Neuron (in vitro differentiated cells): ENCODE data around the gene TMEM238L.
A peak's percentile ranks its signal among the peaks of the same experiment; 100 is the strongest.

Experiments
- H2AFZ ChIP-seq: one replicate; pipeline ENCODE4 v1.6.1; 2013; ENCODE audit warnings: low read depth, mild to moderate bottlenecking, inconsistent platforms, low read length, moderate library complexity
- H3K27me3 ChIP-seq: one replicate; pipeline ENCODE4 v1.6.1; 2013; ENCODE audit warnings: low read length; ENCODE audit not compliant: insufficient read depth
- H3K36me3 ChIP-seq: one replicate; pipeline ENCODE4 v1.6.1; 2013; ENCODE audit warnings: low read length; ENCODE audit not compliant: insufficient read depth
- H3K4me1 ChIP-seq: one replicate; pipeline ENCODE4 v1.6.1; 2013; ENCODE audit warnings: low read length; ENCODE audit not compliant: insufficient read depth
- H3K4me3 ChIP-seq: 2 replicates; pipeline ENCODE4 v1.5.1; 2013; ENCODE audit warnings: mild to moderate bottlenecking, low read length, moderate library complexity
- H3K9me3 ChIP-seq: one replicate; pipeline ENCODE4 v1.6.1; 2013; ENCODE audit warnings: low read length

Gene TMEM238L

DNA sequence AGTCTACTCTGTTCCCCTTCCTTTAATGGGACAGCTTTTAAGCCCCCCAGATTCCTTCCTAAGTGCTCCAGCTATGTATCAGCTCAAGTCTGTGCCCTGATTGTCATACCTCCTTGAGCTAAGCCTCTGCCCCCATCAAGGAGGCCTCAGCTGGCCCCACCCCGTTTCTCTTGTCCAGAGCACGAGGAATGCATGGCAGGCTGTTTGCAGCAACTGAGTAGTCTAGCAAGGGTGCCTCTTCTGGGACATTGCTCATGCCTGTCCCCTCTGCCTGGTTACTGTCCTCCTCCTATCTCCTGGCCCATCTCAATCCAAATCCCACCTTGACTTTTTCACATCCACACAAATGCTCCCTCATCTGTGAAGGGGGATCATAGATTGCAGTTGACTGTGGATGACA is 46.3 kb downstream of the TMEM238L start:
- H3K9me3 ChIP-seq: no peaks in the 10 kb centered on the region
- no peak overlapping the region for H3K4me3 ChIP-seq
- no peak overlapping the region for H2AFZ ChIP-seq
- no peaks in the 10 kb centered on the region for H3K27me3 ChIP-seq
- H3K4me1 ChIP-seq: no peaks in the 10 kb centered on the region
- no peaks in the 10 kb centered on the region for H3K36me3 ChIP-seq

DNA sequence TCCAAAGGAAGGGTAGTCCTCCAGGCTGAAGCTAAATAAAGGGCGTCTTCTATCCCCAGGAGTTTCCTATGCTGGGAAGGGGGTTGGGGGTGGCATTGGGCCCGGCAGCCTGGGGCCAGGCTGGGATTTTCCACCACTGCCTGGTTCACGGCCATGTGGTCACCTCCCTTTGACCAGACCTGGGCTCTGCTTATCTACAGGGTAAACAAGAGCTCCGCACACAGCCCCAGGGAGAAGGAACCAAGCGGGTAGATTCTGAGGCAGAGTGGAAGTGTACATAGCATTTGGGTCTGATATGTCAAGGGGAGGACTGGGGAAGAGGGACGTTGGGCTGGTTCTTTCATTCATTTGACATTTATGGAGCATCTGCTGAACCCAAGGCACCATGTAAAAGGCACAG is 46.8 kb downstream of the TMEM238L start:
- Histone ChIP-seq H3K4me1 (no peaks in the 10 kb centered on the region), H3K9me3 (no peaks in the 10 kb centered on the region), H3K4me3 (no peak overlapping the region), H3K36me3 (no peaks in the 10 kb centered on the region), H2AFZ (no peak overlapping the region), H3K27me3 (no peaks in the 10 kb centered on the region)

GRCh38 chr17:10756619-10757018 is 47.3 kb downstream of the TMEM238L start:
- Histone ChIP-seq H3K36me3 (no peaks in the 10 kb centered on the region), H2AFZ (no peak overlapping the region), H3K9me3 (no peaks in the 10 kb centered on the region), H3K4me3 (no peak overlapping the region), H3K27me3 (no peaks in the 10 kb centered on the region), H3K4me1 (peaks cover 3% of the 10 kb centered on the region)

DNA sequence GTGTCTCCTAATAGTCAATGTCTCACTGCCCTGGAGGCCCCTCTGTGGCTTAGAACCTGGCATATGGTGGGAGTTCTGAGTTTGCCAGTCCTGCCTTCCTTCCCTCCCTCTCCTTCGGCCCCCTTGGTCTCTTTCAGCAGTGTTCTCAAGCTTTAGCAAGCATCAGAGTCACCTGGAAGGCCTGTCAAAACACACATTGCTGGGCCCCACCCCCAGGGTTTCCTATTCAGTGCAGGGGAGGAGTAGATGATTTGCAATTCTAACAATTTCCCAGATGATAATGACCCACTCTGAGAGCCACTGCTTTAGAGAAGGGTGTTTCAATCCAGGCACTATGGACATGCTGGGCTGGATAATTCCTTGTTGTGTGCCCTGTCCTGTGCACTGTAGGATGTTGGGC is 47.7 kb downstream of the TMEM238L start:
- peaks cover 7% of the 10 kb centered on the region for H3K4me1 ChIP-seq
- no peak overlapping the region for H2AFZ ChIP-seq
- H3K9me3 ChIP-seq: no peaks in the 10 kb centered on the region
- no peaks in the 10 kb centered on the region for H3K27me3 ChIP-seq
- H3K36me3 ChIP-seq: no peaks in the 10 kb centered on the region
- no peak overlapping the region for H3K4me3 ChIP-seq

DNA sequence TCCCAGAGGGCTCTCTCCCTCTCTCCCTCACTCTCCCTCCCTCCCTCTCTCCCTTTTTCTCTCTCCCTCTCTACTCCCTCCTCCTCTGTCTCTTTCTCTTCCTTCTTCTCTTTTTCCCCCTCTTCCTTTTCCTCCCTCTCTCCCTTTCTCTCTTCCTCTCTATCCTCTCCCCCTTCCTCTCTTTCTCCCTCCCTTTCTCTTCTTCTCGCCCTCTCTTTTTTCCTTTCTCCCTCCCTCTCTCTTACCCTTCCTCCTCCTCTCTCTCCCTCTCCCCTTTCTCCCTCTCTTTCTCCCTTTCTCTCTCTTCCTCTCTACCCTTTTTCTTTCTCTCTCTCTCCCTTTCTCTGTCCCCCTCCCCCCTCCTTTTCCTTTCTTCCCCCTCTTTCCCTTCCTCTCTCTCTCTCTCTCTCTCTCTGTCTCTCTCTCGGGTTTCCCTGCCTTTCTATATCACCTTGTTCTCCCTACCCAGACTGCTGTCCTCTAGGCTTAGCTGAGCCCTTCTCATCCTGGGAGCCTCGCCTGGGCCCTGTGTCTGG is 48.2 kb downstream of the TMEM238L start:
- no peaks in the 10 kb centered on the region for H3K36me3 ChIP-seq
- no peaks in the 10 kb centered on the region for H3K9me3 ChIP-seq
- H2AFZ ChIP-seq: no peak overlapping the region
- no peak overlapping the region for H3K4me3 ChIP-seq
- H3K4me1 ChIP-seq: peaks cover 7% of the 10 kb centered on the region
- no peaks in the 10 kb centered on the region for H3K27me3 ChIP-seq

DNA sequence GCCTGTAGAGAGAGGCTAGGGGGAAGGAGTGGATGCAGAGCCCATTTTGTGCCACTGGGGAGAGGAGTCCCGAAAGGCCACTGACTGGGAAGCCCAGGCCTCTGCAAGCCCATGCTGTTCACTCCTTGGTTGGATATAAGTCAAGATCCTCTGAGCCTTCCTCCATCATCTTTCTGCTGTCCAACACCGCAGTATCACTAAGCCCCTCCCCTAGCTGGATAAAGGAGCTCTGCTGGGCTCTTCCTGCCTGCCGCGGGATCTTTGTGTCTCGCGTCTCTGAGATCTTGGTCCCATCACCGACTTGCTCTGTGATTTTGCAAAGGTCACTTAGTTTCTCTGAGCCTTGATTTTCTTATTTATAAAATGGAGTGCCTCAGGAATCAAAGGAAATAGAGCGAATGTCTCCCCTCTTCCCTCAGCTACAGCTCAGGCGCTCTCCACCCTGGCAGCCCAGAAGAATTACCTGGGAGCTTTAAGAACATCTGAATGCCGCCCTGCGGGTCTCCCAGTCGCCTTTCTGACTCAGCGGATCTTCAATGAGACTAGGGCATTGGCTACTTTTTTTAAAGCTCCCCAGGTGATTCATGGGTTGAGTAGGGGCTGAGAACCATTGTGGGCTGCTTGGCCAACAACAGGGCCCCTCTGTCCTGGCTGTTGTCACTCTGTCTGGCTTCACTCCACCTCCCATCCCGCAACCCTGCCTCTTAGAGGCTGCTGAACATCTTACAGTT is 48.9 kb downstream of the TMEM238L start:
- no peaks in the 10 kb centered on the region for H3K36me3 ChIP-seq
- no peaks in the 10 kb centered on the region for H3K27me3 ChIP-seq
- H3K4me3 ChIP-seq: no peak overlapping the region
- no peaks in the 10 kb centered on the region for H3K9me3 ChIP-seq
- no peak overlapping the region for H2AFZ ChIP-seq
- peaks cover 7% of the 10 kb centered on the region for H3K4me1 ChIP-seq

- no peaks in the 10 kb centered on the region for H3K36me3 ChIP-seq
- no peak overlapping the region for H2AFZ ChIP-seq
- H3K9me3 ChIP-seq: no peaks in the 10 kb centered on the region
- H3K4me3 ChIP-seq: no peak overlapping the region
- H3K4me1 ChIP-seq: peaks cover 7% of the 10 kb centered on the region
- no peaks in the 10 kb centered on the region for H3K27me3 ChIP-seq
These were observed 49.8 kb downstream of the TMEM238L start for GRCh38 chr17:10754109-10754508.

GRCh38 chr17:10752696-10753095 is 51.2 kb downstream of the TMEM238L start:
- no peak overlapping the region for H3K4me3 ChIP-seq
- no peaks in the 10 kb centered on the region for H3K36me3 ChIP-seq
- H3K27me3 ChIP-seq: no peaks in the 10 kb centered on the region
- peaks cover 7% of the 10 kb centered on the region for H3K4me1 ChIP-seq
- no peak overlapping the region for H2AFZ ChIP-seq
- H3K9me3 ChIP-seq: no peaks in the 10 kb centered on the region

GRCh38 chr17:10751563-10751962 is 52.3 kb downstream of the TMEM238L start:
- H2AFZ ChIP-seq: peak overlapping the region; percentile 24
- H3K27me3 ChIP-seq: no peaks in the 10 kb centered on the region
- no peaks in the 10 kb centered on the region for H3K9me3 ChIP-seq
- no peak overlapping the region for H3K4me3 ChIP-seq
- H3K4me1 ChIP-seq: peaks cover 7% of the 10 kb centered on the region
- H3K36me3 ChIP-seq: no peaks in the 10 kb centered on the region

DNA sequence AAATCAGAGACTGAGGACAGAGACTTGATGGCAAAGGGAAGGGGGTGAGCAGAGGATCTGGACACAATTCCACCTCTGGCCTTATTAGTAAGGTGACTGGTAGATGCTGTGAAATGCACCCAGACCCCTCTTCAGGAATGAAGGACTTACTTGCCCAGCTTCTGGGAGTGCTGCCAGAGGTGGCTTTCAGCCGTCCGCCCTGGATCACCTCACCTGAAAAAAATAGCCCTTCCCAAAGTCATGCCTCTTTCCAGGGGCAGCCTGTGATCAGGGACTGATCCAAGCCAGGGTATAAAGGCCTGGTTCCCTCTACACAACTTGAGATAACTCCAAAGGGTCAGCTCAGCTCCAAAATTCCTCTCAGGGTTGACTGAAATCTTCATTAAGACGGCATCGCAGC is 53.7 kb downstream of the TMEM238L start:
- H3K4me3 ChIP-seq: no peak overlapping the region
- no peaks in the 10 kb centered on the region for H3K9me3 ChIP-seq
- no peaks in the 10 kb centered on the region for H3K27me3 ChIP-seq
- no peaks in the 10 kb centered on the region for H3K36me3 ChIP-seq
- H3K4me1 ChIP-seq: peaks cover 7% of the 10 kb centered on the region
- H2AFZ ChIP-seq: no peak overlapping the region

DNA sequence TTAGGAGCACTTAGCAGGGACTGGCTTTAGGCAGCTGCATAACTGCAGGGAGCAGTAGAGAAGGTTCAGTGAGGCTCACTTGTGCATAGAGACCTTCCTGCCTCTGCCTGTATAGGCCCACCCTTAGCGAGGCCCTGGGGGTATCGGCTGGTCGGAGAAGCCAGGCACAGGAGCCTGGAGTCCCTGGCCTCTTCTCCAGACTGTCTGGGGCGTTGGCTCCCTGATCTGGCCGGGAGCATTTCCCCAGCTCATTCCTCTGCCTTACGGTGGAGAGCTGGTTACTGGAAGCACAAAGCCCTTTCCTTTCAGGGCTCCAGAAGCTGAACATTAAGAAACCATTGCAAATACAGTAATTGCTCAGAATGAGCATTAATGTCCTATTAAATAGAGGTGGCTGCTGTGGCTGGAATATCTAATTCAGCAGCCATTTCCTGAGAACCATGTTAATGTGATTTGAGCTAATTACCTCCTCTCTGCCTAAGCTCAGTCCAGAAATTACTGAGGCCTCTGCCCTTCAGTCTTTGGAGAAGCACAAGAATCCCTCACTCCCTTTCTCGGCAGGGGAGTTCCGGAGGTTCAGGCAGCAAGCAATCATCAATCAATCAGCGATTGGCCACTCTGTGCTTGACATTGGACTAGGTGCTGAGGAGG is 55.2 kb downstream of the TMEM238L start:
- no peak overlapping the region for H3K4me3 ChIP-seq
- H3K36me3 ChIP-seq: no peaks in the 10 kb centered on the region
- no peaks in the 10 kb centered on the region for H3K27me3 ChIP-seq
- H2AFZ ChIP-seq: no peak overlapping the region
- peaks cover 7% of the 10 kb centered on the region for H3K4me1 ChIP-seq
- no peaks in the 10 kb centered on the region for H3K9me3 ChIP-seq

DNA sequence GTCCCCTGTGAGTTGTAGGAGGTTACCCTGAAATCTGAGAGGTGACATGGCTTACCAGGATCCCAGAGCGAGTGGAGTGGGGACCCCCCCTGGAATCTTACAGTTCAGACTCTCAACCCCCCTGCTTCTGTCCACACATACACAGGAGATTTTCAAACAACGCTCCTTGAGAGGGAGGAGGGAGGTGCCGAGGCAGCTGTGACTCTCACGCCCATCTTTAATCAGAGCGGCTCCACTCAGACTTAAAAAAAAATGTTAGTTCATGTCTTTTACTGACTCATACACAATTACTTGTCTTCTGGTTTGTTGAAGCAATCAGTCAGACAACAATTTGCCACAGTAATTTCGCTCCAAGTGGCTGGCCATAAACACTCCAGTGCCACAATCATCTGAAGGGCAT is 58.7 kb downstream of the TMEM238L start:
- H3K4me1 ChIP-seq: no peaks in the 10 kb centered on the region
- H2AFZ ChIP-seq: no peak overlapping the region
- H3K4me3 ChIP-seq: no peak overlapping the region
- no peaks in the 10 kb centered on the region for H3K9me3 ChIP-seq
- H3K36me3 ChIP-seq: no peaks in the 10 kb centered on the region
- H3K27me3 ChIP-seq: no peaks in the 10 kb centered on the region
